K562 (cell line): ENCODE results near the gene HS3ST3B1. TPM values are rescaled to one million over a fixed set of nuclear protein-coding genes. Genes with fewer than 3 reads are reported as not detected.

ENCODE experiments used
- ATAC-seq: fragments of 200-7000 bp; cut with Tn5 transposase; 3 replicates; pipeline ENCODE4 v1.9.1; 2020; ENCODE audit warnings: moderate library complexity
- BruUV-seq: library from RNA; stranded (reverse); fragments of 400-500 nt; replicated peaks from 2 replicates; lab custom pipeline; 2021; lab: Mats Ljungman, UMichigan
- CTCF ChIA-PET: fragments of 300-600 bp; formaldehyde crosslinking; extraction: SDS; loops from one replicate; lab custom pipeline; 2021; ENCODE audit warnings: low intra/inter-chr PET ratio; lab: Yijun Ruan, JAX
- POLR2A ChIA-PET: fragments of 300-600, 350-650 bp; sonication (Branson Sonifier 250); formaldehyde crosslinking; extraction: SDS; loops from one replicate; lab custom pipeline; 2021; ENCODE audit warnings: antibody characterized with exemption, inconsistent platforms; lab: Yijun Ruan, JAX
- DNase-seq, 4 experiments: peaks; one replicate each; pipeline versions ENCODE4 v3.0.0 to v3.0.0-alpha.2; 2011 to 2018; ENCODE audit warnings: low spot score in 3 of 4, mixed read lengths in 3 of 4; ENCODE audit errors: extremely low read depth in 1 of 4
- FAIRE-seq: peaks from 2 replicates; lab custom pipeline; 2011; peaks lifted over from hg19 to GRCh38; lab: Jason Lieb, UNC
- H2AFZ ChIP-seq: 2 replicates; pipeline ENCODE4 v1.6.0; 2011; ENCODE audit warnings: low read depth, low read length, control low read depth, inconsistent platforms
- H3K27ac ChIP-seq: fragments of 200-600 bp; 3 replicates; pipeline ENCODE4 v1.8.0; 2011; ENCODE audit warnings: low read depth, mild to moderate bottlenecking, control low read depth, inconsistent platforms, low read length, moderate library complexity, mixed read lengths; ENCODE audit errors: extremely low read depth
- H3K27me3 ChIP-seq, 2 experiments: fragments of 300-600 bp in 1 of 2; 2 replicates in 1 of 2; 3 replicates in 1 of 2; pipeline versions ENCODE4 v1.6.0 to v1.8.0; 2011; ENCODE audit warnings: inconsistent platforms in 2 of 2, low read length in 2 of 2, mild to moderate bottlenecking in 1 of 2, mixed read lengths in 1 of 2, moderate library complexity in 1 of 2; ENCODE audit not compliant: control insufficient read depth in 2 of 2, insufficient read depth in 2 of 2
- H3K36me3 ChIP-seq: fragments of 300-600 bp; 3 replicates; pipeline ENCODE4 v1.8.0; 2011; ENCODE audit warnings: mild to moderate bottlenecking, low read length, inconsistent platforms; ENCODE audit not compliant: control insufficient read depth, insufficient read depth
- H3K4me1 ChIP-seq, 2 experiments: fragments of 200-600 bp in 1 of 2; replicated peaks in 1 of 2; 2 replicates in 1 of 2; 3 replicates in 1 of 2; pipeline versions ENCODE4 v1.5.1 to v1.8.0; 2011; ENCODE audit warnings: inconsistent platforms in 2 of 2, low read length in 2 of 2, mild to moderate bottlenecking in 1 of 2, mixed read lengths in 1 of 2, moderate library complexity in 1 of 2; ENCODE audit not compliant: control insufficient read depth in 2 of 2, insufficient read depth in 2 of 2
- H3K4me2 ChIP-seq: 2 replicates; pipeline ENCODE4 v1.6.1; 2011; ENCODE audit warnings: low read length, control low read depth, inconsistent platforms, mixed read lengths; ENCODE audit not compliant: insufficient read depth
- H3K4me3 ChIP-seq: fragments of 200-600 bp; sonication (generic), shearing (Covaris generic); 2 replicates; pipeline ENCODE4 v1.5.1; 2016; ENCODE audit warnings: control low read depth, inconsistent platforms
- H3K79me2 ChIP-seq: fragments of 200-600 bp; 3 replicates; pipeline ENCODE4 v1.8.0; 2011; ENCODE audit warnings: low read length, inconsistent platforms; ENCODE audit not compliant: control insufficient read depth, insufficient read depth
- H3K9ac ChIP-seq, 2 experiments: 2 replicates each; pipeline versions ENCODE4 v1.6.0 to v1.6.1; 2011; ENCODE audit warnings: low read depth in 2 of 2, low read length in 2 of 2, control low read depth in 1 of 2, inconsistent platforms in 1 of 2, mild to moderate bottlenecking in 1 of 2, mixed read lengths in 1 of 2; ENCODE audit not compliant: insufficient read depth in 1 of 2
- H3K9me1 ChIP-seq: one replicate; pipeline ENCODE4 v1.6.0; 2011; ENCODE audit warnings: inconsistent platforms, mild to moderate bottlenecking, low read length, moderate library complexity; ENCODE audit not compliant: control insufficient read depth, insufficient read depth
- H3K9me3 ChIP-seq: replicated peaks from 2 replicates; pipeline ENCODE4 v1.5.1; 2011; ENCODE audit warnings: low read depth, low read length, inconsistent platforms; ENCODE audit not compliant: control insufficient read depth, insufficient read depth
- H4K20me1 ChIP-seq: replicated peaks from 2 replicates; pipeline ENCODE4 v1.6.1; 2011; ENCODE audit warnings: low read length, inconsistent platforms, mixed read lengths; ENCODE audit not compliant: control insufficient read depth, insufficient read depth
- ARID2 ChIP-seq: fragments of 450-650 bp; IDR thresholded peaks from 2 replicates; pipeline ENCODE4 v1.6.1; 2017; ENCODE audit warnings: antibody characterized with exemption, mild to moderate bottlenecking
- ATF3 ChIP-seq, 2 experiments: fragments of 450-650 bp in 1 of 2; sonication (generic) in 1 of 2; formaldehyde crosslinking in 1 of 2; IDR thresholded peaks in 1 of 2; conservative IDR thresholded peaks in 1 of 2; 2 replicates each; pipeline versions ENCODE4 v1.6.1 to v1.8.1; 2016 to 2023; ENCODE audit warnings: mild to moderate bottlenecking in 2 of 2, moderate library complexity in 2 of 2, inconsistent platforms in 1 of 2, missing genetic modification reagents in 1 of 2
- ATF7 ChIP-seq: fragments of 450-650 bp; IDR thresholded peaks from 2 replicates; pipeline ENCODE4 v1.7.1; 2014; ENCODE audit warnings: mild to moderate bottlenecking, moderate library complexity
- BHLHE40 ChIP-seq: IDR thresholded peaks from 2 replicates; pipeline ENCODE4 v1.6.1; 2011; ENCODE audit warnings: low read length, improper control_type of control experiment
- BRCA1 ChIP-seq, 2 experiments: fragments of 450-650 bp in 1 of 2; sonication (generic) in 1 of 2; formaldehyde crosslinking in 1 of 2; IDR thresholded peaks; 2 replicates each; pipeline versions ENCODE4 v1.5.0 to v1.6.1; 2017 to 2020; ENCODE audit warnings: mild to moderate bottlenecking in 1 of 2, missing genetic modification reagents in 1 of 2
- CREM ChIP-seq: IDR thresholded peaks from 2 replicates; pipeline ENCODE4 v1.6.1; 2014; ENCODE audit warnings: antibody characterized with exemption, low read depth
- EP300 ChIP-seq: IDR thresholded peaks from 2 replicates; pipeline ENCODE4 v1.6.1; 2012; ENCODE audit warnings: low read length, improper control_type of control experiment
- GABPB1 ChIP-seq: sonication (generic); formaldehyde crosslinking; IDR thresholded peaks from 2 replicates; pipeline ENCODE4 v1.8.0; 2022; ENCODE audit warnings: mild to moderate bottlenecking, missing genetic modification reagents
- HDAC1 ChIP-seq, 2 experiments: fragments of 450-650 bp; IDR thresholded peaks; 2 replicates each; pipeline ENCODE4 v1.6.1; 2016 to 2017; ENCODE audit warnings: inconsistent platforms in 1 of 2, mild to moderate bottlenecking in 1 of 2, moderate library complexity in 1 of 2
- JUND ChIP-seq, 2 experiments: IDR thresholded peaks; 2 replicates in 1 of 2; 3 replicates in 1 of 2; pipeline ENCODE4 v1.6.1; 2011; ENCODE audit warnings: borderline replicate concordance in 2 of 2, low read depth in 2 of 2, low read length in 2 of 2, improper control_type of control experiment in 1 of 2, missing biosample characterization in 1 of 2, missing genetic modification characterization in 1 of 2, missing genetic modification reagents in 1 of 2
- KHSRP ChIP-seq: fragments of 450-650 bp; IDR thresholded peaks from 2 replicates; pipeline ENCODE4 v1.6.1; 2017
- MAFF ChIP-seq: IDR thresholded peaks from 2 replicates; pipeline ENCODE4 v1.6.1; 2012; ENCODE audit warnings: low read length, improper control_type of control experiment
- NBN ChIP-seq: fragments of 450-650 bp; IDR thresholded peaks from 2 replicates; pipeline ENCODE4 v1.6.1; 2016; ENCODE audit warnings: low read depth, mild to moderate bottlenecking
- NCOR1 ChIP-seq: fragments of 450-650 bp; IDR thresholded peaks from 2 replicates; pipeline ENCODE4 v1.6.1; 2016; ENCODE audit warnings: mild to moderate bottlenecking, moderate library complexity
- RCOR1 ChIP-seq, 2 experiments: IDR thresholded peaks; 2 replicates each; pipeline ENCODE4 v1.6.1; 2012; ENCODE audit warnings: low read depth in 2 of 2, low read length in 2 of 2, borderline replicate concordance in 1 of 2, improper control_type of control experiment in 1 of 2
- STAG1 ChIP-seq: sonication (generic); formaldehyde crosslinking; IDR thresholded peaks from 2 replicates; pipeline ENCODE4 v1.5.0; 2020; ENCODE audit warnings: missing genetic modification reagents, borderline replicate concordance
- TAF9B ChIP-seq: fragments of 450-650 bp; IDR thresholded peaks from 2 replicates; pipeline ENCODE4 v1.6.1; 2018; ENCODE audit warnings: mild to moderate bottlenecking; ENCODE audit not compliant: partially characterized antibody
- ZBTB12 ChIP-seq: fragments of 250-450 bp; sonication (Bioruptor Pico); IDR thresholded peaks from 2 replicates; pipeline ENCODE4 v1.4.0; 2020
- ZNF175 ChIP-seq: fragments of 200-800 bp; sonication (Bioruptor generic); IDR thresholded peaks from 2 replicates; pipeline ENCODE4 v1.6.1; 2016; ENCODE audit warnings: low read depth, mild to moderate bottlenecking, missing genetic modification characterization, missing compliant biosample characterization
- ZNF232 ChIP-seq: sonication (generic); formaldehyde crosslinking; IDR thresholded peaks from 2 replicates; pipeline ENCODE4 v1.8.0; 2022; ENCODE audit warnings: mild to moderate bottlenecking, missing genetic modification reagents
- ZNF253 ChIP-seq: fragments of 250-450 bp; sonication (Bioruptor Pico); conservative IDR thresholded peaks from 2 replicates; pipeline ENCODE4 v1.6.1; 2021; ENCODE audit warnings: mild to moderate bottlenecking
- ZNF668 ChIP-seq: fragments of 250-450 bp; sonication (Bioruptor Pico); IDR thresholded peaks from 2 replicates; pipeline ENCODE4 v1.8.0; 2022; ENCODE audit warnings: mild to moderate bottlenecking, inconsistent platforms
- WGBS: fragments of 100-300 bp; shearing (Covaris generic); methylation state at CpG from one replicate; pipeline ENCODE4 v1.1.6; 2016; ENCODE audit warnings: low coverage, mixed read lengths; ENCODE audit not compliant: insufficient coverage; ENCODE audit errors: missing lambda C conversion rate; 5-methylcytosine and 5-hydroxymethylcytosine counted together
- in situ Hi-C: fragments of 300-500 bp; cut with MboI; formaldehyde crosslinking; loops from 4 replicates; pipeline ENCODE4 v1.15.0; 2018; ENCODE audit warnings: inconsistent platforms, mixed read lengths
- intact Hi-C: fragments of 100-400 bp; cut with micrococcal nuclease; formaldehyde crosslinking; loops from 2 replicates; pipeline ENCODE4 v1.14.2; 2022
- polyA plus RNA-seq, 8 experiments: library from polyadenylated mRNA; depleted of rRNA in 4 of 8; stranded (reverse) in 5 of 8; unstranded in 3 of 8; fragments of >200 nt; fragmentation: Nextera tagmentation in 2 of 8; fragmentation: Illumina TruSeq in 1 of 8; extraction: Ambion mirVana in 2 of 8; extraction: Trizol in 1 of 8; gene quantifications; 2 replicates each; pipeline versions ENCODE4 v1.2.1 to v1.2.3, GENCODE V29; 2011 to 2014; ENCODE audit warnings: inconsistent platforms in 1 of 8, missing spikeins in 1 of 8
- total RNA-seq, 7 experiments: library from RNA; depleted of rRNA in 6 of 7; stranded (reverse); fragments of >200 nt in 6 of 7; fragmentation: Illumina TruSeq in 2 of 7; extraction: Trizol in 2 of 7; gene quantifications; 2 replicates each; pipeline versions ENCODE4 v1.2.1 to v1.2.3, GENCODE V29; 2011 to 2021; ENCODE audit warnings: low replicate concordance in 1 of 7

The HS3ST3B1 gene
- total and polyA plus RNA-seq, 9 of the 15 experiments (the other 6 are each of a cell fraction or from before 2014, with no cell fraction given): 1.9 to 12.9 (median 3.7) TPM

- Histone ChIP-seq H3K9me3 (no peaks in the 10 kb centered on the region), H3K27ac (peak overlapping the region; percentile 64; the same call in 1 of the 3 replicates), H3K9me1 (no peaks in the 10 kb centered on the region), H3K27me3 (no peaks in the 10 kb centered on the region), H4K20me1 (no peaks in the 10 kb centered on the region), H3K4me3 (no peak overlapping the region), H3K79me2 (peaks cover 28% of the 10 kb centered on the region), H3K4me2 (no peak overlapping the region), H3K4me1 (peaks cover 22 to 56% of the 10 kb centered on the region in 2 experiments; a peak in 4 of 5 replicates), H3K36me3 (peaks cover 4% of the 10 kb centered on the region; the same call in 1 of the 3 replicates), H3K9ac (no peak overlapping the region), H2AFZ (no peak overlapping the region; the same call in 1 of the 2 replicates)
- ChIA-PET CTCF (no interaction called here), POLR2A (interaction anchor here (0.8 kb wide), 1 partner anchor 13 kb away, joined by 3 read pairs; no protein-coding TSS in a partner anchor)
- FAIRE-seq: peak; percentile 65
- in situ Hi-C loops: no loop called here
- ATAC-seq: peak; percentile 33; the same call in 2 of the 3 replicates
- WGBS: no CpG with 5 or more reads among the region's 2 CpGs
- no TSS peak for BruUV-seq
- DNase-seq: peak; percentile 16 to 70 (median 32)
- intact Hi-C loops: loop anchor here (5.0 kb wide), 1 partner anchor 33 kb away; the partner anchor contains the start of gene HS3ST3B1
- 0 out of 2 replicates have a peak, but pooled peaks have one; percentile 36 for TF ChIP-seq JUND (IDR thresholded peaks at IDR 0.05; ENCODE audit: borderline replicate concordance, low read depth, low read length)
- peak; percentile 39; the same call in 1 of the 3 replicates for TF ChIP-seq JUND (tag; IDR thresholded peaks at IDR 0.05; ENCODE audit: borderline replicate concordance, low read depth, low read length)
- no peak for TF ChIP-seq GABPB1
- TF ChIP-seq TAF9B: no peak
- TF ChIP-seq ARID2: no peak
- TF ChIP-seq ATF3 (IDR thresholded peaks at IDR 0.05): 0 out of 2 replicates have a peak, but pooled peaks have one; percentile 48
- TF ChIP-seq ATF3 (CRISPR knock-in tag; conservative IDR thresholded peaks at IDR 0.05): no peak
- TF ChIP-seq ZNF668 (CRISPR knock-in tag): no peak
- TF ChIP-seq BRCA1 (IDR thresholded peaks at IDR 0.05): no peak
- no peak for TF ChIP-seq BRCA1 (CRISPR knock-in tag; IDR thresholded peaks at IDR 0.05)
- TF ChIP-seq HDAC1 (IDR thresholded peaks at IDR 0.05): peak in 1 of 2 experiments; percentile 66; a peak in 1 of 4 replicates
- no peak for TF ChIP-seq ZNF253 (CRISPR knock-in tag)
- no peak for TF ChIP-seq STAG1
- TF ChIP-seq KHSRP: peak; percentile 61; the same call in 1 of the 2 replicates
- no peak for TF ChIP-seq ZNF175 (CRISPR knock-in tag)
- TF ChIP-seq BHLHE40: peak; percentile 63; the same call in 1 of the 2 replicates
- TF ChIP-seq EP300: peak; percentile 44; the same call in 1 of the 2 replicates
- peak in 1 of 2 experiments; percentile 77; a peak in 2 of 4 replicates for TF ChIP-seq RCOR1 (IDR thresholded peaks at IDR 0.05; ENCODE audit: borderline replicate concordance in 1 of 2, low read depth in 2 of 2, low read length in 2 of 2)
- TF ChIP-seq ZBTB12 (CRISPR knock-in tag): peak; percentile 69
- TF ChIP-seq MAFF: no peak
- peak; percentile 86 for TF ChIP-seq ATF7
- TF ChIP-seq CREM: peak; percentile 82
- TF ChIP-seq ZNF232 (CRISPR knock-in tag): no peak
- TF ChIP-seq NCOR1: no peak
- 0 out of 2 replicates have a peak, but pooled peaks have one; percentile 66 for TF ChIP-seq NBN
Measured at GRCh38 chr17:14334919-14335318, 34.0 kb downstream of the HS3ST3B1 start.
